ENCODE measurements around the gene OR2S2.
"Not testable (repeated sequence)": the region's sequence is repeated elsewhere in the genome, so short reads cannot be mapped to it uniquely, and the experiment has no call there.

OR2S2 gene

GRCh38 chr9:35939679-35940250, 18.2 kb downstream of the OR2S2 start:
- no peak for TF ChIP-seq CTCF (IDR thresholded peaks at IDR 0.05; ENCODE audit: low read depth, low read length)
- H3K4me3 ChIP-seq (ENCODE audit: low read depth, low read length): no peak overlapping the region

- no peak overlapping the region for H3K4me3 ChIP-seq (ENCODE audit: low read depth, low read length)
- no peak for TF ChIP-seq CTCF (IDR thresholded peaks at IDR 0.05; ENCODE audit: low read depth, low read length)
Observed at GRCh38 chr9:35938474-35939356, 19.2 kb downstream of the OR2S2 start.

GRCh38 chr9:35937227-35937626, 20.7 kb downstream of the OR2S2 start:
- TF ChIP-seq CTCF (IDR thresholded peaks at IDR 0.05; ENCODE audit: low read depth, low read length): no peak
- H3K4me3 ChIP-seq (ENCODE audit: low read depth, low read length): no peak overlapping the region

GRCh38 chr9:35935755-35936509, 22.0 kb downstream of the OR2S2 start:
- H3K4me3 ChIP-seq (ENCODE audit: low read depth, low read length): no peak overlapping the region
- no peak for TF ChIP-seq CTCF (IDR thresholded peaks at IDR 0.05; ENCODE audit: low read depth, low read length)

- no peak overlapping the region for H3K4me3 ChIP-seq (ENCODE audit: low read depth, low read length)
- no peak for TF ChIP-seq CTCF (IDR thresholded peaks at IDR 0.05; ENCODE audit: low read depth, low read length)
Observed at GRCh38 chr9:35935261-35935660, 22.7 kb downstream of the OR2S2 start.

GRCh38 chr9:35934069-35934468, 23.9 kb downstream of the OR2S2 start:
- H3K4me3 ChIP-seq (ENCODE audit: low read depth, low read length): not testable (repeated sequence)

- TF ChIP-seq CTCF (IDR thresholded peaks at IDR 0.05; ENCODE audit: low read depth, low read length): no peak
- no peak overlapping the region for H3K4me3 ChIP-seq (ENCODE audit: low read depth, low read length)
Observed at GRCh38 chr9:35933550-35934067, 24.3 kb downstream of the OR2S2 start.

All from WI38 (cell line).